Glutamatergic neuron (in vitro differentiated cells): ENCODE results near the gene AP4M1. TPM values are rescaled to one million over a fixed set of nuclear protein-coding genes. Genes with fewer than 3 reads are reported as not detected.

Experiments used
- DNase-seq: peaks from one replicate; pipeline ENCODE4 v3.0.0; 2022
- H3K27ac Mint-ChIP-seq: one replicate; pipeline ENCODE4 v1.8.0; 2020; ENCODE audit warnings: mild to moderate bottlenecking, mixed read lengths, inconsistent platforms; ENCODE audit not compliant: unreplicated experiment
- H3K27me3 Mint-ChIP-seq: one replicate; pipeline ENCODE4 v1.8.0; 2020; ENCODE audit warnings: mild to moderate bottlenecking, moderate library complexity, mixed read lengths, inconsistent platforms; ENCODE audit not compliant: unreplicated experiment
- H3K36me3 Mint-ChIP-seq: one replicate; pipeline ENCODE4 v1.8.0; 2020; ENCODE audit warnings: mild to moderate bottlenecking, mixed read lengths, inconsistent platforms; ENCODE audit not compliant: unreplicated experiment
- H3K4me1 Mint-ChIP-seq: one replicate; pipeline ENCODE4 v1.8.0; 2020; ENCODE audit warnings: mild to moderate bottlenecking, low read depth, mixed read lengths, inconsistent platforms; ENCODE audit not compliant: unreplicated experiment
- H3K4me3 Mint-ChIP-seq: one replicate; pipeline ENCODE4 v1.8.0; 2020; ENCODE audit warnings: mild to moderate bottlenecking, mixed read lengths, inconsistent platforms; ENCODE audit not compliant: unreplicated experiment
- H3K9me3 Mint-ChIP-seq: one replicate; pipeline ENCODE4 v1.8.0; 2020; ENCODE audit warnings: mild to moderate bottlenecking, moderate library complexity, mixed read lengths, inconsistent platforms; ENCODE audit not compliant: unreplicated experiment
- total RNA-seq: library from RNA; stranded (reverse); fragmentation: NEBNext Ultra II Directional; extraction: Animal tissue kit (Norgen Biotek cat#: 25700); gene quantifications from one replicate; pipeline ENCODE4 v1.2.1, GENCODE V29; 2021; ENCODE audit not compliant: unreplicated experiment
- TF ChIP-seq, protein P1 (sequence below): fragments of 200-600 bp; sonication (generic); IDR thresholded peaks from one replicate; pipeline ENCODE4 v1.5.0; 2021; ENCODE audit not compliant: partially characterized antibody, unreplicated experiment

The AP4M1 gene
- total RNA-seq, 1 donor from 2014 or later: 25.9 TPM

- Mint-ChIP-seq H3K4me1 (peaks cover 8% of the 10 kb centered on the region), H3K27ac (no peak overlapping the region), H3K27me3 (peaks cover 20% of the 10 kb centered on the region), H3K9me3 (peaks cover 23% of the 10 kb centered on the region), H3K4me3 (no peak overlapping the region), H3K36me3 (peaks cover 44% of the 10 kb centered on the region)
- no peak for DNase-seq
- TF ChIP-seq, protein P1, sequence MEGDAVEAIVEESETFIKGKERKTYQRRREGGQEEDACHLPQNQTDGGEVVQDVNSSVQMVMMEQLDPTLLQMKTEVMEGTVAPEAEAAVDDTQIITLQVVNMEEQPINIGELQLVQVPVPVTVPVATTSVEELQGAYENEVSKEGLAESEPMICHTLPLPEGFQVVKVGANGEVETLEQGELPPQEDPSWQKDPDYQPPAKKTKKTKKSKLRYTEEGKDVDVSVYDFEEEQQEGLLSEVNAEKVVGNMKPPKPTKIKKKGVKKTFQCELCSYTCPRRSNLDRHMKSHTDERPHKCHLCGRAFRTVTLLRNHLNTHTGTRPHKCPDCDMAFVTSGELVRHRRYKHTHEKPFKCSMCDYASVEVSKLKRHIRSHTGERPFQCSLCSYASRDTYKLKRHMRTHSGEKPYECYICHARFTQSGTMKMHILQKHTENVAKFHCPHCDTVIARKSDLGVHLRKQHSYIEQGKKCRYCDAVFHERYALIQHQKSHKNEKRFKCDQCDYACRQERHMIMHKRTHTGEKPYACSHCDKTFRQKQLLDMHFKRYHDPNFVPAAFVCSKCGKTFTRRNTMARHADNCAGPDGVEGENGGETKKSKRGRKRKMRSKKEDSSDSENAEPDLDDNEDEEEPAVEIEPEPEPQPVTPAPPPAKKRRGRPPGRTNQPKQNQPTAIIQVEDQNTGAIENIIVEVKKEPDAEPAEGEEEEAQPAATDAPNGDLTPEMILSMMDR: no peak
These were observed 24.2 kb upstream of the AP4M1 start for GRCh38 chr7:100077205-100077604.

DNA sequence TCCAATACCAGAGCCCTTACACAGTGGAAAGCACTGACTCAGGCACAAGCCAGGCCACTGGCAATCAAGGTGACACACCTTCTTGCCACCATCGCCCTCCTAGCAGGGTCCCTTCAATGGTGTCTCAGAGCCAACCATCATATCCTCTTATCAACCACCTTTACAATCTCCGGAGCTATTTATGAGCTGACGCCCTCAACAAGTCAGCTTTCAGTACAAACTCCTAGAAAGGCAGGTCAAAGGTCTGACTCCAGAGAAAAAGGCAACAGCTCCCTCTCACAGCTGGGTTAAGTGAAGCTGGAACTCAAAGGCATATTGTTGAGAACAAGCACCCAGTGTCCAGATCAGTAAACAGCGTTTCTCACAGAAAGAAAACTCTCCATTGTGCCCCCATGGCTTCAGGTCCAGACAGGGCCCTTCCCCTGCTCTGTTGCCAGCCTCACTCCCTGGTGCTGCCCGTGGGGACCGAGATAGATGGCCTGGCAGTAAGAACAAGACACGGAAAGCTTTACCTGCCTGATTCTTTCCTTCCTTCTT lies 22.4 kb upstream of the AP4M1 start:
- Mint-ChIP-seq H3K27me3 (peaks cover 21% of the 10 kb centered on the region), H3K4me3 (peak overlapping the region; percentile 83), H3K9me3 (peaks cover 18% of the 10 kb centered on the region), H3K4me1 (peaks cover 11% of the 10 kb centered on the region), H3K27ac (peak overlapping the region; percentile 52), H3K36me3 (peaks cover 30% of the 10 kb centered on the region)
- DNase-seq: no peak
- TF ChIP-seq, protein P1: no peak

GRCh38 chr7:100080907-100081534 lies 20.4 kb upstream of the AP4M1 start:
- Mint-ChIP-seq H3K27me3 (peaks cover 13% of the 10 kb centered on the region), H3K4me3 (peak overlapping the region; percentile 100), H3K27ac (peak overlapping the region; percentile 94), H3K9me3 (peaks cover 13% of the 10 kb centered on the region), H3K36me3 (peaks cover 18% of the 10 kb centered on the region), H3K4me1 (peaks cover 11% of the 10 kb centered on the region)
- no peak for DNase-seq
- TF ChIP-seq, protein P1: no peak

GRCh38 chr7:100081535-100082102 lies 19.8 kb upstream of the AP4M1 start, which contains the start of gene ZNF3:
TSS of gene ZNF3 (minus strand) at chr7:100081723. CDS start at chr7:100077357, 4,366 bp downstream.
- peaks cover 12% of the 10 kb centered on the region for H3K27me3 Mint-ChIP-seq
- peaks cover 12% of the 10 kb centered on the region for H3K36me3 Mint-ChIP-seq
- peak; percentile 98 for DNase-seq
- H3K4me3 Mint-ChIP-seq: peak within 1 kb of the TSS; percentile 100
- TF ChIP-seq, protein P1: peak; percentile 93
- H3K27ac Mint-ChIP-seq: peak within 1 kb of the TSS; percentile 95
- peaks cover 10% of the 10 kb centered on the region for H3K9me3 Mint-ChIP-seq
- peaks cover 11% of the 10 kb centered on the region for H3K4me1 Mint-ChIP-seq

- no peak for DNase-seq
- peak overlapping the region; percentile 92 for H3K4me3 Mint-ChIP-seq
- peaks cover 15% of the 10 kb centered on the region for H3K27me3 Mint-ChIP-seq
- H3K27ac Mint-ChIP-seq: peak overlapping the region; percentile 74
- peaks cover 6% of the 10 kb centered on the region for H3K36me3 Mint-ChIP-seq
- TF ChIP-seq, protein P1: no peak
- peaks cover 11% of the 10 kb centered on the region for H3K4me1 Mint-ChIP-seq
- H3K9me3 Mint-ChIP-seq: peaks cover 10% of the 10 kb centered on the region
These were observed 18.5 kb upstream of the AP4M1 start for GRCh38 chr7:100082978-100083377.
